ENCODE data around the gene RMP24.
"Not testable (repeated sequence)": the region's sequence is repeated elsewhere in the genome, so short reads cannot be mapped to it uniquely, and the experiment has no call there.

RMP24 gene

DNA sequence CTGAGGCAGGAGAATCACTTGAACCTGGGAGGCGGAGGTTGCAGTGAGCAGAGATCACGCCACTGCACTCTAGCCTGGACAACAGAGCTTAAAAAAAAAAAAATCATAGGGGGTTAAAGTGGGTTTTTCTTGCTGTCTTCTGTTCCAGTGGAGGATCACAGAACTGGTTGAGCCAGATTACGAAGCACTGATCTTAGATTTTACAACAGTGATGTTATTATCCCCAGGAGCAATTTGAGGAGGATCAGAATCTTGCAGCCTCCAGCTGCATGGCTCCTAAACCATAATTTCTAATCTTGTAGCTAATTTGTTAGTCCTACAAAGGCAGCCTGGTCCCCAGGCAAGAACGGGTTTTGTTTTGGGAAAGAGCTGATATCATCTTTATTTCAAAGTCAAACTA lies 4.6 kb upstream of the RMP24 start:
- DNase-seq (ENCODE audit: low spot score); H3K27me3 Mint-ChIP-seq (ENCODE audit: low read depth); POLR2A ChIA-PET; ATAC-seq; H3K4me3 Mint-ChIP-seq; H3K4me1 Mint-ChIP-seq; H3K27ac Mint-ChIP-seq: not testable (repeated sequence)
- peaks cover 10% of the 10 kb centered on the region for H3K36me3 Mint-ChIP-seq
- CTCF ChIA-PET = interaction anchor here (0.6 to 0.9 kb wide), 2 partner anchors 17 to 130 kb away, joined by 3 to 4 read pairs; no protein-coding TSS in a partner anchor
- H3K9me3 Mint-ChIP-seq = peaks cover 16% of the 10 kb centered on the region

DNA sequence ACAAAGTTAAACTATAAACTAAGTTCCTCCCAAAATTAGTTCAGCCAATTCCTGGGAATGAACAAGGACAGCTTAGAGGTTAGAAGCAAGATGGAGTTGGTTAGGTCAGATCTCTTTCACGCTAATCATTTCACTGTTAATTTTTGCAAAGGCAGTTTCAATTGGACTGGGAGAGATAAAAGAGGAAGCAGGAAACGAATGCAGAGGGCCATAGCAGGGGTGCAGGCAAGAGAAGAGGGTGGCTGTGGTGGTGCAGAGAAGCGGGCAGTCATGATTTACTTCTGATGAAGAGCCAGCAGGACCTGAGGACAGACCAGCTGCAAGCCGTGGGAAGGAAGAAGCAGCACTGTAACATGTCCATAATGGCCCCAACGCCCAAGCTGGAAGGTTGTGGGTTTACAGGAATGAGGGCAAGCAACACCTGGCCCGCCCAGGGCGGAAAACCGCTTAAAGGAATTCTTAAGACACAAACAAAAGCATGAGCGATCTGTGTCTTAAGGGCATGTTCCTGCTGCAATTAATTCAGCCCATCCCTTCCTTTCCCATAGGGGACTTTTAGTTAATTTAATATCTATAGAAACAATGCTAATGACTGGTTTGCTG lies 4.1 kb upstream of the RMP24 start:
- peaks cover 5% of the 10 kb centered on the region for H3K27me3 Mint-ChIP-seq (ENCODE audit: low read depth)
- H3K4me3 Mint-ChIP-seq = no peak overlapping the region
- peaks cover 11% of the 10 kb centered on the region for H3K4me1 Mint-ChIP-seq
- H3K27ac Mint-ChIP-seq = no peak overlapping the region
- TF ChIP-seq NFATC4 (CRISPR knock-in tag; IDR thresholded peaks at IDR 0.05) (no peak), MYBL2 (CRISPR knock-in tag; IDR thresholded peaks at IDR 0.05) (no peak), JUN (CRISPR knock-in tag; IDR thresholded peaks at IDR 0.05) (no peak), ZNF532 (CRISPR knock-in tag; IDR thresholded peaks at IDR 0.05; ENCODE audit: borderline replicate concordance) (no peak), TP53 (CRISPR knock-in tag; IDR thresholded peaks at IDR 0.05) (no peak), SOX15 (CRISPR knock-in tag; IDR thresholded peaks at IDR 0.05) (no peak), SMAD3 (CRISPR knock-in tag; IDR thresholded peaks at IDR 0.05; ENCODE audit: borderline replicate concordance) (no peak), ZNF232 (CRISPR knock-in tag; IDR thresholded peaks at IDR 0.05) (no peak), ZNF263 (CRISPR knock-in tag; IDR thresholded peaks at IDR 0.05; ENCODE audit: low read depth) (no peak), EMX1 (CRISPR knock-in tag; IDR thresholded peaks at IDR 0.05) (no peak), ZNF219 (CRISPR knock-in tag; IDR thresholded peaks at IDR 0.05; ENCODE audit: borderline replicate concordance) (no peak), ERG (CRISPR knock-in tag; IDR thresholded peaks at IDR 0.05) (no peak), ZBTB43 (CRISPR knock-in tag; IDR thresholded peaks at IDR 0.05) (no peak), FOXP1 (CRISPR knock-in tag; IDR thresholded peaks at IDR 0.05; ENCODE audit: borderline replicate concordance) (no peak), ZNF423 (CRISPR knock-in tag; IDR thresholded peaks at IDR 0.05) (no peak), RELA (CRISPR knock-in tag; IDR thresholded peaks at IDR 0.05; ENCODE audit: borderline replicate concordance) (no peak)
- TF ChIP-seq, protein P1, sequence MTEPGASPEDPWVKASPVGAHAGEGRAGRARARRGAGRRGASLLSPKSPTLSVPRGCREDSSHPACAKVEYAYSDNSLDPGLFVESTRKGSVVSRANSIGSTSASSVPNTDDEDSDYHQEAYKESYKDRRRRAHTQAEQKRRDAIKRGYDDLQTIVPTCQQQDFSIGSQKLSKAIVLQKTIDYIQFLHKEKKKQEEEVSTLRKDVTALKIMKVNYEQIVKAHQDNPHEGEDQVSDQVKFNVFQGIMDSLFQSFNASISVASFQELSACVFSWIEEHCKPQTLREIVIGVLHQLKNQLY (CRISPR knock-in tag; IDR thresholded peaks at IDR 0.05) = no peak
- TF ChIP-seq, protein P2, sequence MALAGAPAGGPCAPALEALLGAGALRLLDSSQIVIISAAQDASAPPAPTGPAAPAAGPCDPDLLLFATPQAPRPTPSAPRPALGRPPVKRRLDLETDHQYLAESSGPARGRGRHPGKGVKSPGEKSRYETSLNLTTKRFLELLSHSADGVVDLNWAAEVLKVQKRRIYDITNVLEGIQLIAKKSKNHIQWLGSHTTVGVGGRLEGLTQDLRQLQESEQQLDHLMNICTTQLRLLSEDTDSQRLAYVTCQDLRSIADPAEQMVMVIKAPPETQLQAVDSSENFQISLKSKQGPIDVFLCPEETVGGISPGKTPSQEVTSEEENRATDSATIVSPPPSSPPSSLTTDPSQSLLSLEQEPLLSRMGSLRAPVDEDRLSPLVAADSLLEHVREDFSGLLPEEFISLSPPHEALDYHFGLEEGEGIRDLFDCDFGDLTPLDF (CRISPR knock-in tag; IDR thresholded peaks at IDR 0.05) = no peak
- TF ChIP-seq, protein P3, sequence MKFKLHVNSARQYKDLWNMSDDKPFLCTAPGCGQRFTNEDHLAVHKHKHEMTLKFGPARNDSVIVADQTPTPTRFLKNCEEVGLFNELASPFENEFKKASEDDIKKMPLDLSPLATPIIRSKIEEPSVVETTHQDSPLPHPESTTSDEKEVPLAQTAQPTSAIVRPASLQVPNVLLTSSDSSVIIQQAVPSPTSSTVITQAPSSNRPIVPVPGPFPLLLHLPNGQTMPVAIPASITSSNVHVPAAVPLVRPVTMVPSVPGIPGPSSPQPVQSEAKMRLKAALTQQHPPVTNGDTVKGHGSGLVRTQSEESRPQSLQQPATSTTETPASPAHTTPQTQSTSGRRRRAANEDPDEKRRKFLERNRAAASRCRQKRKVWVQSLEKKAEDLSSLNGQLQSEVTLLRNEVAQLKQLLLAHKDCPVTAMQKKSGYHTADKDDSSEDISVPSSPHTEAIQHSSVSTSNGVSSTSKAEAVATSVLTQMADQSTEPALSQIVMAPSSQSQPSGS (CRISPR knock-in tag; IDR thresholded peaks at IDR 0.05; ENCODE audit: borderline replicate concordance, low read depth) = no peak
- TF ChIP-seq, protein P4, sequence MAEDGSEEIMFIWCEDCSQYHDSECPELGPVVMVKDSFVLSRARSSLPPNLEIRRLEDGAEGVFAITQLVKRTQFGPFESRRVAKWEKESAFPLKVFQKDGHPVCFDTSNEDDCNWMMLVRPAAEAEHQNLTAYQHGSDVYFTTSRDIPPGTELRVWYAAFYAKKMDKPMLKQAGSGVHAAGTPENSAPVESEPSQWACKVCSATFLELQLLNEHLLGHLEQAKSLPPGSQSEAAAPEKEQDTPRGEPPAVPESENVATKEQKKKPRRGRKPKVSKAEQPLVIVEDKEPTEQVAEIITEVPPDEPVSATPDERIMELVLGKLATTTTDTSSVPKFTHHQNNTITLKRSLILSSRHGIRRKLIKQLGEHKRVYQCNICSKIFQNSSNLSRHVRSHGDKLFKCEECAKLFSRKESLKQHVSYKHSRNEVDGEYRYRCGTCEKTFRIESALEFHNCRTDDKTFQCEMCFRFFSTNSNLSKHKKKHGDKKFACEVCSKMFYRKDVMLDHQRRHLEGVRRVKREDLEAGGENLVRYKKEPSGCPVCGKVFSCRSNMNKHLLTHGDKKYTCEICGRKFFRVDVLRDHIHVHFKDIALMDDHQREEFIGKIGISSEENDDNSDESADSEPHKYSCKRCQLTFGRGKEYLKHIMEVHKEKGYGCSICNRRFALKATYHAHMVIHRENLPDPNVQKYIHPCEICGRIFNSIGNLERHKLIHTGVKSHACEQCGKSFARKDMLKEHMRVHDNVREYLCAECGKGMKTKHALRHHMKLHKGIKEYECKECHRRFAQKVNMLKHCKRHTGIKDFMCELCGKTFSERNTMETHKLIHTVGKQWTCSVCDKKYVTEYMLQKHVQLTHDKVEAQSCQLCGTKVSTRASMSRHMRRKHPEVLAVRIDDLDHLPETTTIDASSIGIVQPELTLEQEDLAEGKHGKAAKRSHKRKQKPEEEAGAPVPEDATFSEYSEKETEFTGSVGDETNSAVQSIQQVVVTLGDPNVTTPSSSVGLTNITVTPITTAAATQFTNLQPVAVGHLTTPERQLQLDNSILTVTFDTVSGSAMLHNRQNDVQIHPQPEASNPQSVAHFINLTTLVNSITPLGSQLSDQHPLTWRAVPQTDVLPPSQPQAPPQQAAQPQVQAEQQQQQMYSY (CRISPR knock-in tag; IDR thresholded peaks at IDR 0.05) = no peak
- peaks cover 10% of the 10 kb centered on the region for H3K36me3 Mint-ChIP-seq
- peaks cover 16% of the 10 kb centered on the region for H3K9me3 Mint-ChIP-seq
- DNase-seq (ENCODE audit: low spot score) = no peak
- CTCF ChIA-PET = interaction anchor here (0.6 kb wide), 1 partner anchor 130 kb away, joined by 4 read pairs; no protein-coding TSS in a partner anchor
- POLR2A ChIA-PET = no interaction called here
- ATAC-seq = no peak

Measured in WTC11 (cell line).